Measurements from ENCODE around the gene SLC25A38. TPM values are rescaled to one million over a fixed set of nuclear protein-coding genes. Genes with fewer than 3 reads are reported as not detected.

SLC25A38 gene
- total and polyA plus RNA-seq, 9 of the 15 experiments (the other 6 are each of a cell fraction or from before 2014, with no cell fraction given), result 13.5 to 51.1 (median 30.6) TPM

DNA sequence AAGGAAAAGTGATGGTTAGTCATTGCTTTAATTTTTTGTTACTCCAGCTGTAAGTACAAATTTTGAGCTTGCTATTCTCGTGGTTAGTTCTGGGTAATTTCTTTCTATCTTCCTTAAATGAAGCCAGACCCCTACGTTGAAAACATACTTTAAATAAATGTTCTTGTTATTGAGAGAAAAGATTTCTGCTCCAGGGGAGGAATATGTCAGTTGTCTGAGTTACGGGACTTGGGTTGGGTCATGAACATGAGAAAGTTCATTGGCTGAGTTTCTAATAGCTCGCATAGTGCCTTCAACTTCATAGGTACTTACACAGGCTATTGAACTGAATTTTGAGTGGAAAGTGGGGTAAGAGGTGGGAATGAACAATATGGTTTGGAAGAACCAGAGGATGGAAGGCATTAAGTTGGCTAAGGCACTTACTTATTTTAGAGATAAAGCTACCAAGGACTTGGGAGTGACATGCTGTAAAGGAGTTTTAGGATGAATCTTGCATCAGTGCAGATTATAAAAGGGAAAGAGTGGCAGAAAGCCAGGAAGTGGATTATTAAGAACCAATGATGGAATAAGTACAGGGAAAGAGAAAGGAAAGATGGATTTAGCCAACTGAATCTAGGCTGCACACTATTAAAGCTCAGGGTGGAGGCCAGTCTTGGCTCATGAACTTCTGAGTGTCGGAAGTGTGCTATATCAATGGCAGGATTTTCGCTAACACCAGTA is 24.8 kb downstream of the SLC25A38 start (continued):
- TF ChIP-seq, protein P1, sequence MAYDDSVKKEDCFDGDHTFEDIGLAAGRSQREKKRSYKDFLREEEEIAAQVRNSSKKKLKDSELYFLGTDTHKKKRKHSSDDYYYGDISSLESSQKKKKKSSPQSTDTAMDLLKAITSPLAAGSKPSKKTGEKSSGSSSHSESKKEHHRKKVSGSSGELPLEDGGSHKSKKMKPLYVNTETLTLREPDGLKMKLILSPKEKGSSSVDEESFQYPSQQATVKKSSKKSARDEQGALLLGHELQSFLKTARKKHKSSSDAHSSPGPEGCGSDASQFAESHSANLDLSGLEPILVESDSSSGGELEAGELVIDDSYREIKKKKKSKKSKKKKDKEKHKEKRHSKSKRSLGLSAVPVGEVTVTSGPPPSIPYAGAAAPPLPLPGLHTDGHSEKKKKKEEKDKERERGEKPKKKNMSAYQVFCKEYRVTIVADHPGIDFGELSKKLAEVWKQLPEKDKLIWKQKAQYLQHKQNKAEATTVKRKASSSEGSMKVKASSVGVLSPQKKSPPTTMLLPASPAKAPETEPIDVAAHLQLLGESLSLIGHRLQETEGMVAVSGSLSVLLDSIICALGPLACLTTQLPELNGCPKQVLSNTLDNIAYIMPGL (CRISPR knock-in tag; IDR thresholded peaks at IDR 0.05), result no peak
- TF ChIP-seq ELF4 (CRISPR knock-in tag; IDR thresholded peaks at IDR 0.05), result 0 out of 2 replicates have a peak, but pooled peaks have one; percentile 36
- TF ChIP-seq, protein P2, sequence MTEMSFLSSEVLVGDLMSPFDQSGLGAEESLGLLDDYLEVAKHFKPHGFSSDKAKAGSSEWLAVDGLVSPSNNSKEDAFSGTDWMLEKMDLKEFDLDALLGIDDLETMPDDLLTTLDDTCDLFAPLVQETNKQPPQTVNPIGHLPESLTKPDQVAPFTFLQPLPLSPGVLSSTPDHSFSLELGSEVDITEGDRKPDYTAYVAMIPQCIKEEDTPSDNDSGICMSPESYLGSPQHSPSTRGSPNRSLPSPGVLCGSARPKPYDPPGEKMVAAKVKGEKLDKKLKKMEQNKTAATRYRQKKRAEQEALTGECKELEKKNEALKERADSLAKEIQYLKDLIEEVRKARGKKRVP (CRISPR knock-in tag; IDR thresholded peaks at IDR 0.05), result 0 out of 2 replicates have a peak, but pooled peaks have one; percentile 24
- no peak for TF ChIP-seq ZNF644 (tag; IDR thresholded peaks at IDR 0.05; ENCODE audit: low read depth)
- TF ChIP-seq, protein P3, sequence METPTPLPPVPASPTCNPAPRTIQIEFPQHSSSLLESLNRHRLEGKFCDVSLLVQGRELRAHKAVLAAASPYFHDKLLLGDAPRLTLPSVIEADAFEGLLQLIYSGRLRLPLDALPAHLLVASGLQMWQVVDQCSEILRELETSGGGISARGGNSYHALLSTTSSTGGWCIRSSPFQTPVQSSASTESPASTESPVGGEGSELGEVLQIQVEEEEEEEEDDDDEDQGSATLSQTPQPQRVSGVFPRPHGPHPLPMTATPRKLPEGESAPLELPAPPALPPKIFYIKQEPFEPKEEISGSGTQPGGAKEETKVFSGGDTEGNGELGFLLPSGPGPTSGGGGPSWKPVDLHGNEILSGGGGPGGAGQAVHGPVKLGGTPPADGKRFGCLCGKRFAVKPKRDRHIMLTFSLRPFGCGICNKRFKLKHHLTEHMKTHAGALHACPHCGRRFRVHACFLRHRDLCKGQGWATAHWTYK (CRISPR knock-in tag; IDR thresholded peaks at IDR 0.05), result 0 out of 2 replicates have a peak, but pooled peaks have one; percentile 26
- TF ChIP-seq NFE2 (IDR thresholded peaks at IDR 0.05; ENCODE audit: low read depth), result no peak
- TF ChIP-seq HOXB6 (CRISPR knock-in tag; IDR thresholded peaks at IDR 0.05; ENCODE audit: borderline replicate concordance), result no peak
- TF ChIP-seq POU5F1 (IDR thresholded peaks at IDR 0.05; ENCODE audit: borderline replicate concordance, low read depth, low read length, partially characterized antibody), result no peak
- TF ChIP-seq, protein P4, sequence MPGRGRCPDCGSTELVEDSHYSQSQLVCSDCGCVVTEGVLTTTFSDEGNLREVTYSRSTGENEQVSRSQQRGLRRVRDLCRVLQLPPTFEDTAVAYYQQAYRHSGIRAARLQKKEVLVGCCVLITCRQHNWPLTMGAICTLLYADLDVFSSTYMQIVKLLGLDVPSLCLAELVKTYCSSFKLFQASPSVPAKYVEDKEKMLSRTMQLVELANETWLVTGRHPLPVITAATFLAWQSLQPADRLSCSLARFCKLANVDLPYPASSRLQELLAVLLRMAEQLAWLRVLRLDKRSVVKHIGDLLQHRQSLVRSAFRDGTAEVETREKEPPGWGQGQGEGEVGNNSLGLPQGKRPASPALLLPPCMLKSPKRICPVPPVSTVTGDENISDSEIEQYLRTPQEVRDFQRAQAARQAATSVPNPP (IDR thresholded peaks at IDR 0.05; ENCODE audit: borderline replicate concordance, insufficient read depth, insufficient read length), result no peak
- 0 out of 2 replicates have a peak, but pooled peaks have one; percentile 61 for TF ChIP-seq ZNF561 (CRISPR knock-in tag; conservative IDR thresholded peaks at IDR 0.05)
- TF ChIP-seq TAF9B (IDR thresholded peaks at IDR 0.05; ENCODE audit: partially characterized antibody), result no peak
- TF ChIP-seq, protein P5, sequence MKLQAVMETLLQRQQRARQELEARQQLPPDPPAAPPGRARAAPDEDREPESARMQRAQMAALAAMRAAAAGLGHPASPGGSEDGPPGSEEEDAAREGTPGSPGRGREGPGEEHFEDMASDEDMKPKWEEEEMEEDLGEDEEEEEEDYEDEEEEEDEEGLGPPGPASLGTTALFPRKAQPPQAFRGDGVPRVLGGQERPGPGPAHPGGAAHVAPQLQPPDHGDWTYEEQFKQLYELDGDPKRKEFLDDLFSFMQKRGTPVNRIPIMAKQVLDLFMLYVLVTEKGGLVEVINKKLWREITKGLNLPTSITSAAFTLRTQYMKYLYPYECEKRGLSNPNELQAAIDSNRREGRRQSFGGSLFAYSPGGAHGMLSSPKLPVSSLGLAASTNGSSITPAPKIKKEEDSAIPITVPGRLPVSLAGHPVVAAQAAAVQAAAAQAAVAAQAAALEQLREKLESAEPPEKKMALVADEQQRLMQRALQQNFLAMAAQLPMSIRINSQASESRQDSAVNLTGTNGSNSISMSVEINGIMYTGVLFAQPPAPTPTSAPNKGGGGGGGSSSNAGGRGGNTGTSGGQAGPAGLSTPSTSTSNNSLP (IDR thresholded peaks at IDR 0.05; ENCODE audit: borderline replicate concordance, low read depth, low read length), result no peak
- TF ChIP-seq HNRNPH1 (optimal IDR thresholded peaks at IDR 0.05; ENCODE audit: low read depth, low read length), result no peak
- no peak for TF ChIP-seq KHSRP (IDR thresholded peaks at IDR 0.05)
- no peak for TF ChIP-seq NFRKB (IDR thresholded peaks at IDR 0.05; ENCODE audit: low read depth)
- TF ChIP-seq, protein P6, sequence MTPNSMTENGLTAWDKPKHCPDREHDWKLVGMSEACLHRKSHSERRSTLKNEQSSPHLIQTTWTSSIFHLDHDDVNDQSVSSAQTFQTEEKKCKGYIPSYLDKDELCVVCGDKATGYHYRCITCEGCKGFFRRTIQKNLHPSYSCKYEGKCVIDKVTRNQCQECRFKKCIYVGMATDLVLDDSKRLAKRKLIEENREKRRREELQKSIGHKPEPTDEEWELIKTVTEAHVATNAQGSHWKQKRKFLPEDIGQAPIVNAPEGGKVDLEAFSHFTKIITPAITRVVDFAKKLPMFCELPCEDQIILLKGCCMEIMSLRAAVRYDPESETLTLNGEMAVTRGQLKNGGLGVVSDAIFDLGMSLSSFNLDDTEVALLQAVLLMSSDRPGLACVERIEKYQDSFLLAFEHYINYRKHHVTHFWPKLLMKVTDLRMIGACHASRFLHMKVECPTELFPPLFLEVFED (CRISPR knock-in tag; conservative IDR thresholded peaks at IDR 0.05), result peak; percentile 89
- TF ChIP-seq ZNF23 (CRISPR knock-in tag; IDR thresholded peaks at IDR 0.05), result no peak
- 0 out of 2 replicates have a peak, but pooled peaks have one; percentile 49 for TF ChIP-seq ZNF695 (CRISPR knock-in tag; IDR thresholded peaks at IDR 0.05)
- no peak for TF ChIP-seq ZNF830 (CRISPR knock-in tag; IDR thresholded peaks at IDR 0.05)
- TF ChIP-seq HLTF (IDR thresholded peaks at IDR 0.05), result 0 out of 2 replicates have a peak, but pooled peaks have one; percentile 20

Data from K562 (cell line).